Measurements from ENCODE around the gene HIVEP3. TPM values are rescaled to one million over a fixed set of nuclear protein-coding genes. Genes with fewer than 3 reads are reported as not detected.

Gene HIVEP3
- total RNA-seq, 1 donor from 2014 or later: 11.6 TPM

- no peaks in the 10 kb centered on the region for H3K36me3 ChIP-seq
- H3K27me3 ChIP-seq (ENCODE audit: low read depth): no peaks in the 10 kb centered on the region
- no peak for TF ChIP-seq CTCF (IDR thresholded peaks at IDR 0.05)
- no peaks in the 10 kb centered on the region for H3K9me3 ChIP-seq
- H3K4me3 ChIP-seq: no peak overlapping the region
- H3K27ac ChIP-seq: no peak overlapping the region
- DNase-seq (no peak), ATAC-seq (no peak)
- peaks cover 29% of the 10 kb centered on the region for H3K4me1 ChIP-seq
- intact Hi-C loops (cut with DNase I): no loop called here
Measured at GRCh38 chr1:41471658-41472057, 447.1 kb downstream of the HIVEP3 start.

- intact Hi-C loops (cut with DNase I): no loop called here
Measured at GRCh38 chr1:41469706-41470105, 449.0 kb downstream of the HIVEP3 start.

GRCh38 chr1:41468122-41468762, 450.5 kb downstream of the HIVEP3 start:
- no peak overlapping the region for H3K27ac ChIP-seq
- no peaks in the 10 kb centered on the region for H3K4me1 ChIP-seq
- no peak overlapping the region for H3K4me3 ChIP-seq
- no peaks in the 10 kb centered on the region for H3K36me3 ChIP-seq
- no peak for DNase-seq
- H3K9me3 ChIP-seq: no peaks in the 10 kb centered on the region
- intact Hi-C loops (cut with DNase I): no loop called here
- TF ChIP-seq CTCF (IDR thresholded peaks at IDR 0.05): no peak
- peak in 1 of 2 donors; percentile 34 for ATAC-seq
- no peaks in the 10 kb centered on the region for H3K27me3 ChIP-seq (ENCODE audit: low read depth)

More at GRCh38 chr1:41469706-41470105, 449.0 kb downstream of the HIVEP3 start:
- ATAC-seq (no peak), DNase-seq (no peak)
- Histone ChIP-seq H3K27ac (no peak overlapping the region), H3K27me3 (ENCODE audit: low read depth) (no peaks in the 10 kb centered on the region), H3K36me3 (no peaks in the 10 kb centered on the region), H3K4me1 (peaks cover 10% of the 10 kb centered on the region), H3K9me3 (no peaks in the 10 kb centered on the region), H3K4me3 (no peak overlapping the region)
- no peak for TF ChIP-seq CTCF (IDR thresholded peaks at IDR 0.05)

- no peak overlapping the region for H3K4me3 ChIP-seq
- DNase-seq (no peak), ATAC-seq (no peak)
- no peaks in the 10 kb centered on the region for H3K9me3 ChIP-seq
- TF ChIP-seq CTCF (IDR thresholded peaks at IDR 0.05): no peak
- no peaks in the 10 kb centered on the region for H3K36me3 ChIP-seq
- no peak overlapping the region for H3K27ac ChIP-seq
- H3K27me3 ChIP-seq (ENCODE audit: low read depth): no peaks in the 10 kb centered on the region
- no peaks in the 10 kb centered on the region for H3K4me1 ChIP-seq
- intact Hi-C loops (cut with DNase I): no loop called here
Measured at GRCh38 chr1:41467673-41468072, 451.0 kb downstream of the HIVEP3 start.

- no peaks in the 10 kb centered on the region for H3K27me3 ChIP-seq (ENCODE audit: low read depth)
- no peak for TF ChIP-seq CTCF (IDR thresholded peaks at IDR 0.05)
- intact Hi-C loops (cut with DNase I): no loop called here
Measured at GRCh38 chr1:41466146-41466545, 452.6 kb downstream of the HIVEP3 start.

More at GRCh38 chr1:41466146-41466545, 452.6 kb downstream of the HIVEP3 start:
- Histone ChIP-seq H3K4me3 (no peak overlapping the region), H3K9me3 (no peaks in the 10 kb centered on the region), H3K27ac (no peak overlapping the region), H3K4me1 (no peaks in the 10 kb centered on the region), H3K36me3 (no peaks in the 10 kb centered on the region)
- peak; percentile 39 to 44 for ATAC-seq
- no peak for DNase-seq
